Loucy (cell line): ENCODE results near the gene LRIG1.

Experiments
- EZH2phosphoT487 ChIP-seq: fragments of 200-600 bp; IDR thresholded peaks from 2 replicates; pipeline ENCODE4 v1.6.1; 2018; ENCODE audit warnings: antibody characterized with exemption, mild to moderate bottlenecking, moderate library complexity, borderline replicate concordance
- TF ChIP-seq, protein P1 (sequence below): fragments of 200-600 bp; sonication (generic); conservative IDR thresholded peaks from 2 replicates; pipeline ENCODE4 v1.5.1; 2014; ENCODE audit warnings: mild to moderate bottlenecking, antibody characterized with exemption, low read length

DNA sequence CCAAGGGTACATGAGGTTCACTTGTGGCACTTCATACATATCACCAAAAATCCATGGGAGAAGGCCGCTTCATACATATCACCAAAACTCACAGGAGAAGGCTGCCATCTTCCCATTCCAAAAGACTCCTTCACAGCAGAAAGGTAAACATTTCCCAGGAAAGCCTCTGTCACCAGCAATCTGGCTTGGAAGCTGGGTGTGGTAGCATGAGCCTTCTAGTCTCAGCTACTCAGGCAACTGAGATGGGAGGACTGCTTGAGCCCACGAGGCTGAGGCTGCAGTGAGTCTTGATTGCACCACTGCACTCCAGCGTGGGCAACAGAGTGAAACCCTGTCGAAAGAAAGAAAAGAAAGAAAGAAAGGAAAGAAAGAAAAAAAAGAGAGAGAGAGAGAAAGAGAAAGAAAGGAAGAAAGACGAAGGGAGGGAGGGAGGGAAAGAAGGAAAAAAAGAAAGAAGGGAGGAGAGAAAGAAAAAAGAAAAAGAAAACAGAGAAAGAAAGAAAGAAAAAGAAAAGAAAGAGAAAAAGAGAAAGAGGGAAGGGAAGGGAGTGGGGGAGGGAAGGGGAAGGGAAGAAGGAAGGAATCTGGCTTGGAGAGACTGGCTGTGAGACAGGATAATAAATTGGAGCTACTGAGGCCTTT is 7.2 kb downstream of the LRIG1 start:
- no peak for TF ChIP-seq EZH2phosphoT487
- TF ChIP-seq, protein P1, sequence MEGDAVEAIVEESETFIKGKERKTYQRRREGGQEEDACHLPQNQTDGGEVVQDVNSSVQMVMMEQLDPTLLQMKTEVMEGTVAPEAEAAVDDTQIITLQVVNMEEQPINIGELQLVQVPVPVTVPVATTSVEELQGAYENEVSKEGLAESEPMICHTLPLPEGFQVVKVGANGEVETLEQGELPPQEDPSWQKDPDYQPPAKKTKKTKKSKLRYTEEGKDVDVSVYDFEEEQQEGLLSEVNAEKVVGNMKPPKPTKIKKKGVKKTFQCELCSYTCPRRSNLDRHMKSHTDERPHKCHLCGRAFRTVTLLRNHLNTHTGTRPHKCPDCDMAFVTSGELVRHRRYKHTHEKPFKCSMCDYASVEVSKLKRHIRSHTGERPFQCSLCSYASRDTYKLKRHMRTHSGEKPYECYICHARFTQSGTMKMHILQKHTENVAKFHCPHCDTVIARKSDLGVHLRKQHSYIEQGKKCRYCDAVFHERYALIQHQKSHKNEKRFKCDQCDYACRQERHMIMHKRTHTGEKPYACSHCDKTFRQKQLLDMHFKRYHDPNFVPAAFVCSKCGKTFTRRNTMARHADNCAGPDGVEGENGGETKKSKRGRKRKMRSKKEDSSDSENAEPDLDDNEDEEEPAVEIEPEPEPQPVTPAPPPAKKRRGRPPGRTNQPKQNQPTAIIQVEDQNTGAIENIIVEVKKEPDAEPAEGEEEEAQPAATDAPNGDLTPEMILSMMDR: no peak
